NCI-H460 (cell line): ENCODE results near the gene LEMD2. TPM values are rescaled to one million over a fixed set of nuclear protein-coding genes. Genes with fewer than 3 reads are reported as not detected.

Experiments used
- DNase-seq: peaks from one replicate; pipeline ENCODE4 v3.0.0-alpha.2; 2016; ENCODE audit warnings: low read depth; ENCODE audit errors: extremely low read depth
- total RNA-seq: library from RNA; depleted of rRNA; stranded (reverse); fragments of >200 nt; shearing (Covaris generic); gene quantifications from 2 replicates; pipeline ENCODE4 v1.2.3, GENCODE V29; 2014; rRNA removed

Gene LEMD2
- total RNA-seq, 1 experiment from 2014 or later, result 39.6 TPM

GRCh38 chr6:33725891-33726673, 62.8 kb downstream of the LEMD2 start:
- DNase-seq, result no peak

DNA sequence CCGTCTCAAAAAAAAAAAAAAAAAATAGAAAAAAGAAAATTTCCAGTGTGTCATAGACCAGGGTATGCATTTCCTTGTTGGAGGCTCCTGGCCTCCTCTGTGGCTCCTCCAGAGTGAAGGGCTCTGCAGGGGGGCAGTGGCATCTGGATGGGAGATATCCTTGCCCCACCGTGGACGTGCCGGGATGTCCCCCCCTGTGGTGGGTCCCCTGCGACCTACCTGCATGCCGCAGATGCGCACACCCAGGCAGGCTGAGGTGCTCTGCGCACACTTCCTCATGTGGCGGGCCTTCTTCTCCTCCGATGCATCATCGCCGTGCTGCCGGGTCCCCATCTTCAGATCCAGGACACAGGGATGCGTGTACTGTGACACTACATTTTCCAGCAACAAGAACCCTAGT, 63.7 kb downstream of the LEMD2 start:
- DNase-seq, result no peak

DNA sequence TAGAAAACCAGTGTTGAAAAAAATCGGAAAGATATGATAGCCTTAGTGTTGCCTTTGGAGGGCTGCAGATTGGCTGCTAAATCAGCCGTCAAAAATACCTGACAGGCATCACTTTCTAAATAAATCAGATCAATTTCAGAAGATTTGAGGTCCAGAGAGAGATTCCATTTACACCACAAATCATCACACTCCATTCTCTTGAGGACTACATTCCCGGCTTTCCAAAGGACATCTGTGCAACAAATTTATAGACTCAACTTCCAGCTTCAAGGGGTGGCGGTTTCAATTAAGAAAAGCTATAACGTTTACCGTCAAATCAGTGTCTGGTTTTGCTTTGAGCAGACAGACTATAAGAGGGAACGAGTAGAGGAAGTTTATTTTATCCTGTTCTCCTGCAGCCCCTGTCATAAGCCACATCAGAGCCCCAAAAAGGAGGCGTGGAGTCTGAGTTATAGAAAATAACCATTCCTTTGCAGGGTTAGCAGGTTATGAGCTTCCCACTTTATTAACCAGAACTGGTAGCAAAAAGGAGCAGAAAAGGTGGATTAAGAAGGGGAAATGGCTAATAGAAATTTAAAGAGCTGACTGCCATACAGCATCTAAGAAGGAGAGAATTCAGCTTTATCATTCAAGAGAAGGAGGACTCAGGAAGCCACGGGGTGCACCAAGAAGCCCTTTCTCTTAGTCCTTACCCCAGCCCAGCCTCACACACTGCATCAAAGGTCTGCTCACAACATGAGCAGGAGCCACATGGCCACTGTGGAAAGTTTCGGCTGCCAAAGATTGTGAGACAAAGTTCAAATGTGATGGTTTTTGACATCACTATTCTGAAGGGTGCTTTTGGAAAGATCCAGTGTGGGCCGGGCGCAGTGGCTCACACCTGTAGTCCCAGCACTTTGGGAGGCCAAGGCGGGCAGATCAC, 64.6 kb downstream of the LEMD2 start:
- DNase-seq, result no peak

GRCh38 chr6:33723371-33724085, 65.4 kb downstream of the LEMD2 start:
- no peak for DNase-seq

GRCh38 chr6:33722103-33722623, 66.8 kb downstream of the LEMD2 start:
- no peak for DNase-seq

- DNase-seq, result no peak
These were observed 67.4 kb downstream of the LEMD2 start for GRCh38 chr6:33721508-33721907.

Other genes with a start within 250 kb of the LEMD2 start
- 13.2 and 14.6 TPM in 2 replicates for gene BAK1, start 208.9 kb downstream of the LEMD2 start, total RNA-seq
- 31.9 and 38.9 TPM in 2 replicates for gene ITPR3, start 167.8 kb downstream of the LEMD2 start, total RNA-seq
- 29.2 and 40.8 TPM in 2 replicates for gene UQCC2, start 77.4 kb downstream of the LEMD2 start, total RNA-seq
- gene IP6K3, start 42.2 kb downstream of the LEMD2 start, total RNA-seq, result not detected in 2 replicates
- gene MLN, start 14.9 kb upstream of the LEMD2 start, total RNA-seq, result not detected in 2 replicates